ENCODE data around the gene DZIP3.

Gene DZIP3

GRCh38 chr3:108713816-108714215 is 124.3 kb downstream of the DZIP3 start:
- Mint-ChIP-seq H3K4me1 (peaks cover 9% of the 10 kb centered on the region), H3K4me3 (no peak overlapping the region), H3K27ac (no peak overlapping the region), H3K27me3 (ENCODE audit: low read depth, poor library complexity) (peaks cover 14% of the 10 kb centered on the region), H3K36me3 (ENCODE audit: low read depth) (no peaks in the 10 kb centered on the region), H3K9me3 (no peaks in the 10 kb centered on the region)
- TF ChIP-seq, protein P1, sequence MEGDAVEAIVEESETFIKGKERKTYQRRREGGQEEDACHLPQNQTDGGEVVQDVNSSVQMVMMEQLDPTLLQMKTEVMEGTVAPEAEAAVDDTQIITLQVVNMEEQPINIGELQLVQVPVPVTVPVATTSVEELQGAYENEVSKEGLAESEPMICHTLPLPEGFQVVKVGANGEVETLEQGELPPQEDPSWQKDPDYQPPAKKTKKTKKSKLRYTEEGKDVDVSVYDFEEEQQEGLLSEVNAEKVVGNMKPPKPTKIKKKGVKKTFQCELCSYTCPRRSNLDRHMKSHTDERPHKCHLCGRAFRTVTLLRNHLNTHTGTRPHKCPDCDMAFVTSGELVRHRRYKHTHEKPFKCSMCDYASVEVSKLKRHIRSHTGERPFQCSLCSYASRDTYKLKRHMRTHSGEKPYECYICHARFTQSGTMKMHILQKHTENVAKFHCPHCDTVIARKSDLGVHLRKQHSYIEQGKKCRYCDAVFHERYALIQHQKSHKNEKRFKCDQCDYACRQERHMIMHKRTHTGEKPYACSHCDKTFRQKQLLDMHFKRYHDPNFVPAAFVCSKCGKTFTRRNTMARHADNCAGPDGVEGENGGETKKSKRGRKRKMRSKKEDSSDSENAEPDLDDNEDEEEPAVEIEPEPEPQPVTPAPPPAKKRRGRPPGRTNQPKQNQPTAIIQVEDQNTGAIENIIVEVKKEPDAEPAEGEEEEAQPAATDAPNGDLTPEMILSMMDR (IDR thresholded peaks at IDR 0.05): no peak
- DNase-seq: no peak

GRCh38 chr3:108718454-108718853 is 128.9 kb downstream of the DZIP3 start:
- H3K9me3 Mint-ChIP-seq: no peaks in the 10 kb centered on the region
- no peak overlapping the region for H3K4me3 Mint-ChIP-seq
- TF ChIP-seq, protein P1 (IDR thresholded peaks at IDR 0.05): no peak
- H3K27me3 Mint-ChIP-seq (ENCODE audit: low read depth, poor library complexity): peaks cover 8% of the 10 kb centered on the region
- no peaks in the 10 kb centered on the region for H3K36me3 Mint-ChIP-seq (ENCODE audit: low read depth)
- no peak overlapping the region for H3K27ac Mint-ChIP-seq
- H3K4me1 Mint-ChIP-seq: peaks cover 1% of the 10 kb centered on the region
- no peak for DNase-seq

GRCh38 chr3:108719178-108719806 is 129.8 kb downstream of the DZIP3 start:
- Mint-ChIP-seq H3K27ac (no peak overlapping the region), H3K27me3 (ENCODE audit: low read depth, poor library complexity) (peaks cover 8% of the 10 kb centered on the region), H3K36me3 (ENCODE audit: low read depth) (no peaks in the 10 kb centered on the region), H3K9me3 (no peaks in the 10 kb centered on the region), H3K4me1 (no peaks in the 10 kb centered on the region), H3K4me3 (no peak overlapping the region)
- DNase-seq: no peak
- TF ChIP-seq, protein P1 (IDR thresholded peaks at IDR 0.05): no peak

GRCh38 chr3:108722724-108723123 is 133.2 kb downstream of the DZIP3 start:
- Mint-ChIP-seq H3K4me1 (no peaks in the 10 kb centered on the region), H3K9me3 (no peaks in the 10 kb centered on the region), H3K27me3 (ENCODE audit: low read depth, poor library complexity) (peaks cover 5% of the 10 kb centered on the region), H3K36me3 (ENCODE audit: low read depth) (no peaks in the 10 kb centered on the region), H3K27ac (no peak overlapping the region), H3K4me3 (no peak overlapping the region)
- TF ChIP-seq, protein P1 (IDR thresholded peaks at IDR 0.05): no peak
- no peak for DNase-seq

DNA sequence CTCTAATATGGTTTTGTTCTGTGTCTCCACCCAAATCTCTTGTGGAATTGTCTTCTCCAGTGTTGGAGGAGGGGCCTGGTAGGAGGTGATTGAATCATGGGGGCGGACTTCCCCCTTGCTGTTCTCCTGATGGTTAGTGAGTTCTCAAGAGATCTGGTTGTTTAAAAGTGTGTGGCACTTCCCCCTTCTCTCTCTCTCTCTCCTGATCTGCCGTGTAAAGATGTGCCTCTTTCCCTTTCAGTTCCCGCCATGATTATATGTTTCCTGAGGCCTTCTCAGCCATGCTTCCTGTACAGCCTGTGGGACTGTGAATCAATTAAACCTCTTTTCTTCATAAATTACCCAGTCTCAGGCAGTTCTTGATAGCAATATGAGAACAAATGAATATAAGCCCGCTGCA is 134.6 kb downstream of the DZIP3 start:
- TF ChIP-seq, protein P1 (IDR thresholded peaks at IDR 0.05): no peak
- no peak overlapping the region for H3K4me3 Mint-ChIP-seq
- H3K4me1 Mint-ChIP-seq: no peaks in the 10 kb centered on the region
- no peak for DNase-seq
- no peaks in the 10 kb centered on the region for H3K9me3 Mint-ChIP-seq
- no peaks in the 10 kb centered on the region for H3K27me3 Mint-ChIP-seq (ENCODE audit: low read depth, poor library complexity)
- no peak overlapping the region for H3K27ac Mint-ChIP-seq
- H3K36me3 Mint-ChIP-seq (ENCODE audit: low read depth): no peaks in the 10 kb centered on the region

- no peak overlapping the region for H3K4me3 Mint-ChIP-seq
- TF ChIP-seq, protein P1 (IDR thresholded peaks at IDR 0.05): no peak
- H3K27me3 Mint-ChIP-seq (ENCODE audit: low read depth, poor library complexity): peaks cover 2% of the 10 kb centered on the region
- H3K36me3 Mint-ChIP-seq (ENCODE audit: low read depth): no peaks in the 10 kb centered on the region
- no peaks in the 10 kb centered on the region for H3K9me3 Mint-ChIP-seq
- H3K4me1 Mint-ChIP-seq: no peaks in the 10 kb centered on the region
- no peak overlapping the region for H3K27ac Mint-ChIP-seq
- DNase-seq: no peak
These were observed 138.6 kb downstream of the DZIP3 start for GRCh38 chr3:108728105-108728504.

Measured in nephron progenitor cell (in vitro differentiated cells).